HepG2 (cell line): ENCODE data around the gene ST6GALNAC4. TPM values are rescaled to one million over a fixed set of nuclear protein-coding genes. Genes with fewer than 3 reads are reported as not detected.

Experiments used
- ARNT ChIP-seq: fragments of 450-650 bp; IDR thresholded peaks from 2 replicates; pipeline ENCODE4 v1.6.1; 2017
- CERS6 ChIP-seq: sonication (generic); formaldehyde crosslinking; IDR thresholded peaks from 2 replicates; pipeline ENCODE4 v1.5.0; 2020; ENCODE audit warnings: missing genetic modification reagents
- CREM ChIP-seq, 2 experiments: sonication (generic) in 1 of 2; formaldehyde crosslinking in 1 of 2; IDR thresholded peaks; 2 replicates each; pipeline versions ENCODE4 v1.4.0 to v1.6.1; 2016 to 2020; ENCODE audit warnings: antibody characterized with exemption in 1 of 2, mild to moderate bottlenecking in 1 of 2, missing genetic modification reagents in 1 of 2
- KAT7 ChIP-seq: IDR thresholded peaks from 2 replicates; pipeline ENCODE4 v1.6.1; 2018; ENCODE audit warnings: borderline replicate concordance, missing compliant biosample characterization
- MAFK ChIP-seq, 2 experiments: IDR thresholded peaks in 1 of 2; conservative IDR thresholded peaks in 1 of 2; 2 replicates each; pipeline ENCODE4 v1.6.1; 2011; ENCODE audit warnings: improper control_type of control experiment in 2 of 2, low read length in 2 of 2
- MAZ ChIP-seq, 2 experiments: sonication (generic) in 1 of 2; formaldehyde crosslinking in 1 of 2; IDR thresholded peaks; 2 replicates each; pipeline versions ENCODE4 v1.5.0 to v1.6.1; 2012 to 2020; ENCODE audit warnings: low read depth in 2 of 2, mild to moderate bottlenecking in 2 of 2, borderline replicate concordance in 1 of 2, improper control_type of control experiment in 1 of 2, low read length in 1 of 2, missing genetic modification reagents in 1 of 2, moderate library complexity in 1 of 2
- POLR2A ChIP-seq, 2 experiments: IDR thresholded peaks; 2 replicates each; pipeline ENCODE4 v1.6.1; 2011; ENCODE audit warnings: low read depth in 2 of 2, low read length in 2 of 2, mild to moderate bottlenecking in 1 of 2, moderate library complexity in 1 of 2; ENCODE audit not compliant: insufficient read depth in 1 of 2
- SIN3A ChIP-seq: IDR thresholded peaks from 2 replicates; pipeline ENCODE4 v1.6.1; 2011; ENCODE audit warnings: low read depth, mild to moderate bottlenecking, control low read depth, low read length, borderline replicate concordance
- SUZ12 ChIP-seq: fragments of 150-350 bp; IDR thresholded peaks from 2 replicates; pipeline ENCODE4 v1.6.1; 2014; ENCODE audit warnings: low read depth, low read length
- TBX2 ChIP-seq: sonication (generic); formaldehyde crosslinking; IDR thresholded peaks from 2 replicates; pipeline ENCODE4 v1.5.0; 2020; ENCODE audit warnings: missing genetic modification reagents, mild to moderate bottlenecking, borderline replicate concordance
- TP53 ChIP-seq: sonication (generic); formaldehyde crosslinking; conservative IDR thresholded peaks from 2 replicates; pipeline ENCODE4 v1.4.0; 2020; ENCODE audit warnings: missing genetic modification reagents
- UBTF ChIP-seq: sonication (generic); formaldehyde crosslinking; IDR thresholded peaks from 2 replicates; pipeline ENCODE4 v1.4.0; 2020; ENCODE audit warnings: mild to moderate bottlenecking, missing genetic modification reagents
- ZBTB3 ChIP-seq: sonication (generic); formaldehyde crosslinking; IDR thresholded peaks from 2 replicates; pipeline ENCODE4 v1.4.0; 2020; ENCODE audit warnings: low read depth, mild to moderate bottlenecking, moderate library complexity, missing genetic modification reagents, borderline replicate concordance
- ZNF101 ChIP-seq: sonication (generic); formaldehyde crosslinking; IDR thresholded peaks from 2 replicates; pipeline ENCODE4 v1.4.0; 2020; ENCODE audit warnings: mild to moderate bottlenecking, low read depth, missing genetic modification reagents, borderline replicate concordance
- ZNF180 ChIP-seq: sonication (generic); formaldehyde crosslinking; IDR thresholded peaks from 2 replicates; pipeline ENCODE4 v1.4.0; 2020; ENCODE audit warnings: low read depth, missing genetic modification reagents, borderline replicate concordance
- ZNF431 ChIP-seq: sonication (generic); formaldehyde crosslinking; IDR thresholded peaks from 2 replicates; pipeline ENCODE4 v1.9.0; 2022; ENCODE audit warnings: missing genetic modification reagents, low read depth, mild to moderate bottlenecking, borderline replicate concordance
- ZNF543 ChIP-seq: sonication (generic); formaldehyde crosslinking; IDR thresholded peaks from 2 replicates; pipeline ENCODE4 v1.4.0; 2020; ENCODE audit warnings: mild to moderate bottlenecking, missing genetic modification reagents
- ZSCAN12 ChIP-seq: sonication (generic); formaldehyde crosslinking; IDR thresholded peaks from 2 replicates; pipeline ENCODE4 v1.9.0; 2021; ENCODE audit warnings: mild to moderate bottlenecking, missing genetic modification reagents
- ZSCAN21 ChIP-seq: sonication (generic); formaldehyde crosslinking; IDR thresholded peaks from 2 replicates; pipeline ENCODE4 v1.8.0; 2022; ENCODE audit warnings: mild to moderate bottlenecking, missing genetic modification reagents, moderate library complexity, borderline replicate concordance
- polyA plus RNA-seq, 8 experiments: library from polyadenylated mRNA; depleted of rRNA in 3 of 8; stranded (reverse) in 7 of 8; unstranded in 1 of 8; fragments of >200 nt; fragmentation: Illumina TruSeq in 4 of 8; extraction: Trizol in 4 of 8; gene quantifications; 2 replicates each; pipeline versions ENCODE4 v1.2.1 to v1.2.3, GENCODE V29; 2011 to 2016; ENCODE audit warnings: low read depth in 4 of 8, missing spikeins in 1 of 8, mixed read lengths in 1 of 8; ENCODE audit not compliant: insufficient read depth in 1 of 8
- total RNA-seq, 5 experiments: library from RNA; depleted of rRNA; stranded (reverse); fragments of >200 nt; fragmentation: Illumina TruSeq; extraction: Trizol; gene quantifications; 2 replicates each; pipeline ENCODE4 v1.2.3, GENCODE V29; 2016; ENCODE audit warnings: low read depth in 1 of 5
- TF ChIP-seq, protein P1 (sequence below): sonication (generic); formaldehyde crosslinking; IDR thresholded peaks from 2 replicates; pipeline ENCODE4 v1.8.0; 2022; ENCODE audit warnings: missing genetic modification reagents, low read depth, mild to moderate bottlenecking, borderline replicate concordance
- TF ChIP-seq, protein P2 (sequence below): sonication (generic); formaldehyde crosslinking; IDR thresholded peaks from 2 replicates; pipeline ENCODE4 v1.9.0; 2022; ENCODE audit warnings: low read depth, missing genetic modification reagents
- TF ChIP-seq, protein P3 (sequence below): IDR thresholded peaks from 2 replicates; pipeline ENCODE4 v1.6.1; 2018; ENCODE audit warnings: missing genetic modification reagents

The ST6GALNAC4 gene
- total and polyA plus RNA-seq, 2 of the 13 experiments (the other 11 are each of a cell fraction or from before 2014, with no cell fraction given), result 18.8 to 27.7 TPM

GRCh38 chr9:127877566-127877998 is 39.3 kb downstream of the ST6GALNAC4 start, which contains the start of gene AK1 (continued):
- TF ChIP-seq UBTF (CRISPR knock-in tag) (no peak; the same call in 1 of the 2 replicates), SUZ12 (peak; percentile 23; the same call in 1 of the 2 replicates), ZSCAN12 (CRISPR knock-in tag) (no peak), ZNF180 (CRISPR knock-in tag) (no peak), SIN3A (0 out of 2 replicates have a peak, but pooled peaks have one; percentile 62), ZNF101 (CRISPR knock-in tag) (no peak), TP53 (no peak), CERS6 (no peak), TBX2 (CRISPR knock-in tag) (0 out of 2 replicates have a peak, but pooled peaks have one; percentile 2), ZNF431 (CRISPR knock-in tag) (no peak), CREM (IDR thresholded peaks at IDR 0.05) (no peak), CREM (CRISPR knock-in tag; IDR thresholded peaks at IDR 0.05) (no peak), ZBTB3 (no peak), ZNF543 (CRISPR knock-in tag) (no peak), MAFK (conservative IDR thresholded peaks at IDR 0.05 in 1 of 2, IDR thresholded peaks at IDR 0.05 in 1 of 2; ENCODE audit: low read length in 2 of 2) (no peak), ARNT (no peak), POLR2A (IDR thresholded peaks at IDR 0.05; ENCODE audit: insufficient read depth in 1 of 2, low read depth in 2 of 2, low read length in 2 of 2) (peak in 1 of 2 experiments; percentile 62; a peak in 2 of 4 replicates), MAZ (IDR thresholded peaks at IDR 0.05; ENCODE audit: borderline replicate concordance, low read depth, low read length) (peak; percentile 42; the same call in 1 of the 2 replicates), MAZ (CRISPR knock-in tag; IDR thresholded peaks at IDR 0.05; ENCODE audit: low read depth) (peak; percentile 85), KAT7 (CRISPR knock-in tag) (no peak), ZSCAN21 (CRISPR knock-in tag) (no peak)
- TF ChIP-seq, protein P1, sequence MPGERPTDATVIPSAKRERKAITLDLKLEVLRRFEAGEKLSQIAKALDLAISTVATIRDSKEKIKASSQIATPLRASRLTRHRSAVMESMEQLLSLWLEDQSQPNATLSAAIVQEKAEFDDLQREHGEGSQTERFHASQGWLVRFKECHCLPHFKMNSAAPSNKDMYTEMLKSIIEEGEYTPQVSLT (CRISPR knock-in tag), result no peak
- TF ChIP-seq, protein P2, sequence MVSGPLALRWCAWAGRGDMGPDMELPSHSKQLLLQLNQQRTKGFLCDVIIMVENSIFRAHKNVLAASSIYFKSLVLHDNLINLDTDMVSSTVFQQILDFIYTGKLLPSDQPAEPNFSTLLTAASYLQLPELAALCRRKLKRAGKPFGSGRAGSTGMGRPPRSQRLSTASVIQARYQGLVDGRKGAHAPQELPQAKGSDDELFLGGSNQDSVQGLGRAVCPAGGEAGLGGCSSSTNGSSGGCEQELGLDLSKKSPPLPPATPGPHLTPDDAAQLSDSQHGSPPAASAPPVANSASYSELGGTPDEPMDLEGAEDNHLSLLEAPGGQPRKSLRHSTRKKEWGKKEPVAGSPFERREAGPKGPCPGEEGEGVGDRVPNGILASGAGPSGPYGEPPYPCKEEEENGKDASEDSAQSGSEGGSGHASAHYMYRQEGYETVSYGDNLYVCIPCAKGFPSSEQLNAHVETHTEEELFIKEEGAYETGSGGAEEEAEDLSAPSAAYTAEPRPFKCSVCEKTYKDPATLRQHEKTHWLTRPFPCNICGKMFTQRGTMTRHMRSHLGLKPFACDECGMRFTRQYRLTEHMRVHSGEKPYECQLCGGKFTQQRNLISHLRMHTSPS, result peak; percentile 44; the same call in 1 of the 2 replicates
- TF ChIP-seq, protein P3, sequence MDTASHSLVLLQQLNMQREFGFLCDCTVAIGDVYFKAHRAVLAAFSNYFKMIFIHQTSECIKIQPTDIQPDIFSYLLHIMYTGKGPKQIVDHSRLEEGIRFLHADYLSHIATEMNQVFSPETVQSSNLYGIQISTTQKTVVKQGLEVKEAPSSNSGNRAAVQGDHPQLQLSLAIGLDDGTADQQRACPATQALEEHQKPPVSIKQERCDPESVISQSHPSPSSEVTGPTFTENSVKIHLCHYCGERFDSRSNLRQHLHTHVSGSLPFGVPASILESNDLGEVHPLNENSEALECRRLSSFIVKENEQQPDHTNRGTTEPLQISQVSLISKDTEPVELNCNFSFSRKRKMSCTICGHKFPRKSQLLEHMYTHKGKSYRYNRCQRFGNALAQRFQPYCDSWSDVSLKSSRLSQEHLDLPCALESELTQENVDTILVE, result no peak
